Measurements from ENCODE around the gene SIK2.

The SIK2 gene

GRCh38 chr11:111680486-111681175 is 78.4 kb downstream of the SIK2 start:
- DNase-seq (ENCODE audit: low spot score): no peak
- in situ Hi-C loops (cut with MboI; ENCODE audit: low sequenced_read_pairs, unreplicated experiment): no loop called here
- no peak for TF ChIP-seq CTCF (IDR thresholded peaks at IDR 0.05; ENCODE audit: borderline replicate concordance, control extremely low read depth, extremely low read depth, insufficient read depth, missing control alignments)

- TF ChIP-seq CTCF (IDR thresholded peaks at IDR 0.05; ENCODE audit: borderline replicate concordance, control extremely low read depth, extremely low read depth, insufficient read depth, missing control alignments): no peak
- DNase-seq (ENCODE audit: low spot score): no peak
- in situ Hi-C loops (cut with MboI; ENCODE audit: low sequenced_read_pairs, unreplicated experiment): no loop called here
Measured at GRCh38 chr11:111683806-111684205, 81.6 kb downstream of the SIK2 start.

GRCh38 chr11:111684251-111684650 is 82.0 kb downstream of the SIK2 start:
- no peak for TF ChIP-seq CTCF (IDR thresholded peaks at IDR 0.05; ENCODE audit: borderline replicate concordance, control extremely low read depth, extremely low read depth, insufficient read depth, missing control alignments)
- in situ Hi-C loops (cut with MboI; ENCODE audit: low sequenced_read_pairs, unreplicated experiment): no loop called here

GRCh38 chr11:111688013-111688412 is 85.8 kb downstream of the SIK2 start:
- TF ChIP-seq CTCF (IDR thresholded peaks at IDR 0.05; ENCODE audit: borderline replicate concordance, control extremely low read depth, extremely low read depth, insufficient read depth, missing control alignments): no peak
- in situ Hi-C loops (cut with MboI; ENCODE audit: low sequenced_read_pairs, unreplicated experiment): no loop called here
- no peak for DNase-seq (ENCODE audit: low spot score)

More at GRCh38 chr11:111684251-111684650, 82.0 kb downstream of the SIK2 start:
- DNase-seq (ENCODE audit: low spot score): no peak

- TF ChIP-seq CTCF (IDR thresholded peaks at IDR 0.05; ENCODE audit: borderline replicate concordance, control extremely low read depth, extremely low read depth, insufficient read depth, missing control alignments): no peak
- DNase-seq (ENCODE audit: low spot score): no peak
- in situ Hi-C loops (cut with MboI; ENCODE audit: low sequenced_read_pairs, unreplicated experiment): no loop called here
Measured at GRCh38 chr11:111691176-111691575, 88.9 kb downstream of the SIK2 start.

GRCh38 chr11:111691741-111692140 is 89.5 kb downstream of the SIK2 start:
- DNase-seq (ENCODE audit: low spot score): no peak
- in situ Hi-C loops (cut with MboI; ENCODE audit: low sequenced_read_pairs, unreplicated experiment): no loop called here
- TF ChIP-seq CTCF (IDR thresholded peaks at IDR 0.05; ENCODE audit: borderline replicate concordance, control extremely low read depth, extremely low read depth, insufficient read depth, missing control alignments): no peak
